HG02884 (cell line): ENCODE data around the gene ENDOV.
A peak's percentile ranks its signal among the peaks of the same experiment; 100 is the strongest.

Source experiments
- ATAC-seq: cut with Tn5 transposase; IDR thresholded peaks from one replicate; pipeline ENCODE4 v1.9.1; 2021; ENCODE audit warnings: mild to moderate bottlenecking, moderate library complexity; ENCODE audit not compliant: unreplicated experiment

The ENDOV gene

DNA sequence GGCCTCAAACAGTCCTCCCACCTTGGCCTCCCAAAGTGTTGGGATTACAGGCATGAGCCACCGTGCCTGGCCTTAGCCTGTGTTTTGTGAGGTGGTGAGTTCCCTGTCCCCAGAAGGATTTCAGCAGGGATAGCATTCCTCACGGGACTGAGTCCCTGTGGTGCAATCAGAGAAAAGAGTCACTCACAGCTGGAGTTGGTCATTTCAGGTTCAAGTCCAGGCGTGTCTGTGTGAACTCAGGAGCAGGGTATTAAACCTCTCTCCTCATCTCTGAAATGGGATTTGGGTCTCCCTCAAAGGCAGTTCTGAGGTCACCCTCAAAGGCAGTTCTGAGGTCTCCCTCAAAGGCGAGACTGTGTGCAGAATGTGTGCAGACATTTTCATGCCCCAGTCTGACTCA lies 32.8 kb downstream of the ENDOV start:
- ATAC-seq: no peak

DNA sequence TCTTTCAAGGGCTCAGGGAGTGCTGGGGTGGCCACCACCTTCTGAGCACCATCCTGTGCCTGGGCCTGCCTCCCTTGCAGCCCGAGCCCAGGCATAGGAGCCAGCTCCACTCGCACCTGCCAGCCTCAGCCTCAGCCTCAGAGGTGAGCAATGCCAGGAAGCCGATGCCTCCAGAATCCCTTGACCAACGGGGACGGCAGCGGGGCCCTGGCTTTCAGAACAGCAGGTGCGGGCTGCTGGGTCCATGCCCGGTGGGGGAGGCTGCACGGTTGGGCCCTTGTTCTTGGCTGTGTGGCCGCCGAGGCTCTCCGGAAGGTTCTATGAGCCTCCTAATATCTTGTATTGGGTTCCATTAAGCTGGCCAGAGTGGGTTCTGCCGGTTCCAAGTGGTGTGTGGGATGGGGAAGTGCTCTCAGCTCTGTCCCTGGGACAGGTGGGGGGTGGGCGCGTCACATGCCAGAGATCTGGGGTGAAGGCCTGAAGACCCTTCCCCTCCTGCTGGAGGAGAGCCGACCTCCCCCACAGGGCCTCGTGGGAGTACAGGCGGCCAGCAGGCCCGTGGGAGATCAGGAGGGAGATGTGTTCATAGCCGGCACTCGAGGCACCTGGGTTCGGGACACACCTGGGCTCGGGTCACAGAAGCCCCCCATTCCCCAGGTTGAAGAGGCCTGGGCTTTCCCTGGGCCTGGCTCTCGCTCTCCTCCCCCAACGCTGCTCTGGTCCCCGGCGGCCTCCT lies 34.4 kb downstream of the ENDOV start:
- ATAC-seq: no peak

DNA sequence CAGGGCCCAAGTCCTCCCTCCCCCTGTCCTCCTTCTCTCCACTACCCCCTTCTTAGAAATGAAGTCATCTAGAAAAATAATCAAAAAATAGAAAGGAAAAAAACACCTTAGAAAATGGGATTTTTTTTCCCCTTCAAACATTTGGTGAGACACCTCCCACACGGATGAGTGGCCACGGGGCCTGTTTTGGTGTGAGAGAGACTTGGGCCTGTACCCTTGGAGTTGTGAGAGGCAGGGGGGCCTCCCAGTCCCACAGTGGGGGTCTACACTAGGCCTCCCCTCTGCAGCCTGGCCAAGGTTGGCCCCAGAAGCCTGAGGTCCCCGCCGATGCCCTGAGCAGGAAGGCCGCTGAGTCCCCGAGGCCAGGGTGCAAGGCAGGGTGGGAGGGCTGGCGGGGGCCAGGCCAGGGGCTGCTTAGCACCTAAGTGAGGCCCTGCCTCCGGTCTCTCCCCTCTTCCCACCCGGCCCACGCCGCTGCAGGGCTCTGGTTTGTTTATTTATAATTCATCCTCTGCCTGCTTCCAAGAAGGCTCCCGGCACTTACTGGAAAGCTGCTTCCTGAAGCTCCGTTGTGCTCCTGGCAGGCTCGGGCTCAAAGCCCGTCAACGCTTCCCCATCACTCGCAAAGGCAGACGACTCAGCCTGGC lies 35.1 kb downstream of the ENDOV start:
- no peak for ATAC-seq

DNA sequence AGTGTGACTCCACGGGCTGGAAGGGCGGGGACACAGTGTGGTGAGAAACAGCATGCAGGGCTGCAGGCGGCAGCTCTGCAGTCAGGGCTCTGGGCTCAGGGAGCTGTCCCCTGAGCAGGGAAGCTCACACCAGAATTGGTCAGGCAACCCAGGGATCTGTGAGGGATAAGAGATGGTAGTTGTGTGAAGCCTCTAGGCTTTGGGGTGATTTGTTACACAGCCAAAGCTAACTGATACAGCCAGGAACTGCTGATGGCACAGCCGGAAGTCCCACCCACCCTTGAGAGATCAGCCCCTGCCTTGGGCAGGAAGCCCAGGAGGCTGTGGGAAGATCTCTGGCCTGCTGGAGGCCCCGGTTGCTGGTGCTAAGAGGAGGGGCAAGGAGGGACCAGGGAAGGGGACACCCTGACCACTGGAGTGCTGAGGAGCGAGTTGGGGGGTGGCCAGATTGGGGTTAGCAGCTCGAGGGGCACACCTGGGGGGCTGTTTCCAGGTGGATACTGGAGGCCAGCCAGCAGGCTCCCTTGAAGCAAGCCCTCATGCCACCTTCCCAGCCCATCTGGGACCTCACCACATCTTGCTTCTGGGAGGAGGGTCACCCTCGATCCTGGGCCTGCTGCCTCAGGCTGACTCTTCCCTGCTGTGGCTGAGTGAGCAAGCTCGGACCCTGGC lies 36.3 kb downstream of the ENDOV start:
- no peak for ATAC-seq

DNA sequence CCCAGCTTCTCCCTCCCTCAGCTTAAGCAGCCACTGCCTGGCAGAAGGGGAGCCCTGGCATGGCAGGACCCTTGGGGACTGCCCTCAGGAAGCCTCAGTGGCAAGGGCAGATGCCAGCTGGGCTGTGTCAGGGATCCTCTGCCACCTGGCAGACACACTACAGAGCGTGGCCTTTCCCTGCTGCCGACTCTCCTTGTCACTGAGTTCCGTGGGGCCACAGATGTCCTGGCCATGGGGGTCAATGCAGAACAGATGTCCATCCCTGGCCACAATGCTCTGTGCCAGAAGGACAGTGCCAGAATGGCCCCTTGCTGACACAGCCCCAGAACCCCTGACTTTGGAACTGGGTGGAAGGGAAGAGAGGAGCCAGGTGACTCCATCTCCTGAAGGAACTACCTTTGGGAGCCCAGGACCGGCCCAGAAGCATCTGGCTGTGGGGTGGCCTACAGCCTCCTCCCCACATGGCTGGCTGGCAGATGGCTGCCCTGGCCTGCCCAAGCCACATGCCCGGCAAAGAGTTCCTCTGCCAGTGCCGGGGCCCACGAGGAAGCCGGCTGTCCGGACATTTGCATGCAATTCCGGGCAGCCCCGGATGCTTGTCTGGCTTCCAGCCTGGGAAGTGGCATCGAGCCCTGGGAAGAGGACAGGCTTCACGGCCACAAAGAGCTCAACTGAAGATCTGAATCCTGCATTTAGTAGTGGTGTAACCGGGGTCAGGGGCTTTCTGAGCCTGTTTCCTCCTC lies 37.4 kb downstream of the ENDOV start:
- no peak for ATAC-seq

DNA sequence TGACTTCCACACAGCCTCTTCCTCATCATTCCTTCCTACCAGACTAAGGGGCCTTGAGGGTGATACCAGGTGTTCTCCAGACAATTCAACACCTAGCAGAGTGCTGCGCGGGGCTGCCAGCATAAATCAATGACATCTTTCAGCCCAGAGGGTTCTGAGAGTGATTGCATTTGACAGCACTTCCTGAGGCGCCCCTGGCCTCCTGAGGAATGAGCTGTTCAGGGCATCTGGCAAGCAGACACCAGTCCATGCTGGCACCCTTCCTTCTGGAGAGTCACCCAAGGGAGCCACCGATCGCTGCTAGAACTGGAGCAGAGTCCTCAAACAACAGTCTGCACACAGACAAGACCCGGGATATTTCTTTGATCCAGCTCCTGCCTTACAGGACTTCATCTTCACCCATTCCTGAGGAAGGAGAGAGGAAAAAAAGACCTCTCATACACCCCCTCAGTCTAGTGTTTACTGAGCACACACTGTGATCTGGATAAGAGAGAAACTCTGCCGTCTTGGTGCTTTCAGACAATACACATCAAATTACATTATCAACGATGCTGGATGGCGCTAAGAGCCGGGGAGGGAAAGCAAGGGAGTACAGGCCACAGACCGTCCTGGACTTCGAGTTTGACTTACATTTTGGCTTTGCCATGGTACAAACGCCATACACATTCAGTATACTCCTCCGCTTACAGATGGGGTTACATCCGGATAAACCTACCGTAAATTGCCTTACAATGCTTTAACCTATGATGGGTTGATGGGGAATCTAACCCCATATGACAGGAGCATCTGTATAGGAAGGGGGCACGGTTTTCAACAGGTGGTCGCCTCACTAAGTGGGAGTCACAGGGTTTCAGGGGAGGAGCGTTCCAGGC lies 38.4 kb downstream of the ENDOV start:
- ATAC-seq: no peak

DNA sequence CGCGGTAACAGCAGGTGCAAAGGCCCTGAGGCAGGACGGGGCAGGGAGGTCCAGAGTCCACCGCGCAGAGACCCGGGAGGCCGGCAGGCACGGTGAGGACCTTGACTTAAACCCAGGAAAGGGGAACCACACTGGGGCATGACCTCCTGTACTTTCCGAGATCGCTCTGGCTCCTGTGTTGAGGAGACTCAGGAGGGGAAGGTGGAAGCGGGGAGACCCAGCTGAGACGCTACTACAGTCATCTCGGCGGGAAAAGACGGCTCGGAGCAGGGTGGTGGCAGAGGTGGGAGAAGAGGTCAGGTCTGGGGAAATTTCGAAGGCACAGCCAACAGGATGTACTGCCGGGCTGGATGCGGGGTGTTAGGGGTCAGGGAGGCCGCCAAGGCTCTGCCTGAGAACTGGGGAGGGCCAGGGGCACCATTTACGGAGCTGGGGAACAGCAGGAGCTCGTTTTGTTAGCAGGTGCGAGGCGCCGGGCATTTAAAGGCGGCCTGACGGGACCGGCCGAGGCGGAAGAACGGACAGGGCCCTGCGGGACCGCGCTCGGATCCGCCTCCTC lies 39.1 kb downstream of the ENDOV start:
- ATAC-seq: no peak

DNA sequence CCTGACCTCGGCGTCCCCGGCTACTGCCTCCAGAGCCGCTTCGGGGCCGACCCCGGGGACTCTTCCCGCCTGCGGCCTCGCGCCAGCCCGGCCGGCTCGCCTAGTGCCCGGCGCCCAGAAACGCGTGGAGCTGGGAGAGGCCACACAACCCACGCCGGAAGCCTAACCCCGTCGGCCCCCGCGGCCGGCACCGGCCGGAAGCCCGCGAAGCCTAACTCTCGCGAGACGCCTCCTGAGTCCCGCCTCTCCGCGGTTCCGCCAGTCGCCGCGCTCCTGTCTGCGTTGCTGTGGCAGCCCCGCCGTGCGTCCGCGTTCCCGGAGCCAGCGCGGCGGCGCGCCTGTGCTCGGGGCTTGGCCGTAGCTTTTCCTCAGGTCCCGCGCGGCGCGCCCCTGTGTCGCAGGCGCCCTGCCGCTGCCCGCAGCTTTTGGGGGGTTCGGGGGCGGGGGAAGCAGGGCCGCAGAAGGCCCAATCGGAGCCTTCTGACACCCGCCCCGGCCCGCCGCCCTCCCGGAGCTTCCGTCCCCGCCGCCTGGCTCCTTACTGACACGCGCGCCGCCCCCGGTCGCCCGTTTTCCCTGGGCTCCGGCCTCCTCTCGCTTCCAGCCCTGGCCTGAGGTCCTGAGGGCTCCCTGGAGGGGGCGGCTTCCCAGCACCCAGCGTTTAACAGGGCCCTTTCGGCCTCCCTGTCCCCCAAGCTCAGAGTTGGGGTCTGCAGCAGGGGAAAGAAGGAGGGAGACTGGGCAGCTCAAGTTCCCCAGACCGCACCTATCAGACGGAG lies 39.8 kb downstream of the ENDOV start:
- ATAC-seq: peak; percentile 81

DNA sequence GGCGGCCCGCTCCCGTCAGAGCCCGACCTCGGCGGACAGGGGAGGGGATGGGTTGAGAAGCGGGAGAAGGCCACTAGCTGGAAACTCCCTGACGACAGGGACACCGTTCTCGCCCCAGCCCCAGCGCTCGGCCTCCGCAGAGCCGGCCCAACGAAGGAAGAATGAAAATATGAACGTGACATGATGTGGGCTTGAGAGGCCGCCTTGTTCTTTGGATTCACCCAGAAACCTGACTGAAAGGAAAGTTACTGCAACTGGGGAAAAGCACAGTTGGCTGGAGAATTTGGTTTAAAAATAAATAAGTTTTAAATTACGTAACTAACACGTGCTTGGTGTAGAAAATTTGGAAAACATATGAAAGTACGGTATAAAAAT lies 40.4 kb downstream of the ENDOV start:
- ATAC-seq: no peak

DNA sequence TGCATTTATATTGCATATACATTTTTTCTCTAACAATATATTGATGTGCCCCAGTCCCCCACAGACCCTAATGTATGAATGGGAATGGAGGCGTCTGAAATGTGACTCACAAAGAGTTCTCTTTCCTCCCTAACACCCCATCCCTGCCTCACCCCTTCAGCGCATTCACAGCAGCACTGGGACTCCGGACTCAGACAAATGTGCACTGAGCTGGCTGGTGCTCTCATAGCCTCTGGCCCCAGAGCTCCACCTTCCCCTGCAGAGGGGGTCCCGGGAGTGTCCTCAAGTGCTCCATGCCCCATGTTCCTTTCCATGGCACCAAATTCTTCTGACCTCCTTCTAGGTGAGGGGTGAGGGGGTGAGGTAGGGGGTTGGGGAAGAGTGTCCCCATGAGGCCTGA lies 40.8 kb downstream of the ENDOV start:
- ATAC-seq: no peak

DNA sequence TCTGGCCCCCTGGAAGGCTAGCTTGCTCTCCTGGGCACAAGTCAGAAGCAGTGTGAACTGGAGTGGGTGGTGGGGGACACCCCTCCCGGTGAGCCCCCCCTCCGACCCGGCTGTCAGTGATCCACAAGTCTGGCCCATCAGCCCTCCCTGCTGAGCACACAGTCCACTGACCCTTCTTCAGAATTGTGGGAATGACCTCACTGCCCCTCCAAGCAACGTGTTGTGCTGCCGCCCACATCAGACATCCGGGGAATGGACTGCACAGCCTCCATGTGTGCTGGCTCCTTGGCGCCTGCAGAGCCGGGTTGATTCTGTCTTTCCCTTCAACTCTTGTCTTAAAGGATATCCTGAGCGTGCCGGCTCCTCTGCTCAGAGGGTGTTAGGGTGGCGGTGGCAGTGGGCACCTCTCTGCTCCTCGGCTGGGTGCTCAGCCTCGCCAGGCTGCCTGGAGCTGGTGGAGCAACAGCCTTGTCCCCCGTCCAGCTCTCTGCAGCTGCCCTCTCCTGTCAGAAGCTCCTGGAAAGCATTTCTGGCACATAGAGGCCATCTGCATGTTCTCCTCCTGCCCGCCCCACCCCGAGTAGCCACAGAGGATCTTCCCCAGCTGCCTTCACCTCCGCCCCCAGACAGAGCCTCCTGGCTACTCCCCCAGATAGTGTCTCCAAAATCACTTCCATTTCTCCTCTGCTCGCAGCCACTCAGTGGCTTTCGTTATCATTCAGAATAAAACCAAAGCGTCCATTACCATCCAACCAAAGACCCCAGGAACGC lies 41.7 kb downstream of the ENDOV start:
- ATAC-seq: no peak

DNA sequence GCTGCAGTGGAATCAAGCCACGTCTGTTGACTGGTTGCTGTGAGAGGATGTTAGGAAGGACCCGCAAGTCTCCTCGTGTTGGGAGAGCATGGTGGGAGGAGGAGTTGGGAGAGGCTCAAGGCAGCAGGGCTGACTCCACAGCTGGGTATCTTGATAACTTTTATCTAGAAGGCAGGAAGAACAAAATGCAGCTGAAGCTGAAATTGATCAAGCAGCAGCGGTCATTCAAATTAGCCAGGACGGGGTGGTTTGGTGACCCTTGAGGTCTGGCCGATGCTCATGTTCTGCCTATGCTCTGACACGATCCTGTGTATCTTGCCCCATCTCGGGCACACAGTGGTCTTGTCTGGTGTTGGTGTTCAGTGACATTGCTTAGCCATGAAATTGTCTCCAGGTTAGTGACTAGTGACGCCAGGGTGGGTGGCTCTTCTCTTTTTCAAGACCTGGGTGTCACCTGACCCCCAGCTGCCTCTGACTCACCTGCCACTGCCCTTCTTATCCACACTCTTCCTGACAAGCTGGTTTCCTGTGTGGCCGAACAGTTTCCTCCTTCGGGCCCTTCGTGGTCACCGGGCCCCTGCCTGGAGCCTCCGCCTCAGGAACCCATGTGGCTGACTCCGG lies 42.4 kb downstream of the ENDOV start:
- ATAC-seq: no peak

DNA sequence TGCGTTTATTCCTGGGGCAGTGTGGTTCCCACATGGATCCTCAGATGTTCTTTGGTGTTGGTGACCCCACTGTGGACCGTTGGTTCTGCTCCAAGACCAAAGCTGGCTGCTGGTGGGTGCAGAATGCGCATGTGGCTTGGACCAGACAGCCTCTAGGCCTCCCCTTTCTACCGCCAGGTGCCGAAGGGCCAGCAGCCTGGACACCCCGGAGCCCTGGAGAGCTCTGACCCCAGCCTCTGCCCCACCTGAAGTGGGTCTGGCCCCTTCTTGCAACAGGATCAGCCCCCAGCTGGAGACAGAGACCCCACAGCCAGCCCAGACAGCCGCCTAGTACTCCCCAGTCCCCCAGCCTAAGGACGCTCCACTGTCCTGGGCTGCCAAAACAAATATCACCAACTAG lies 43.0 kb downstream of the ENDOV start:
- no peak for ATAC-seq

DNA sequence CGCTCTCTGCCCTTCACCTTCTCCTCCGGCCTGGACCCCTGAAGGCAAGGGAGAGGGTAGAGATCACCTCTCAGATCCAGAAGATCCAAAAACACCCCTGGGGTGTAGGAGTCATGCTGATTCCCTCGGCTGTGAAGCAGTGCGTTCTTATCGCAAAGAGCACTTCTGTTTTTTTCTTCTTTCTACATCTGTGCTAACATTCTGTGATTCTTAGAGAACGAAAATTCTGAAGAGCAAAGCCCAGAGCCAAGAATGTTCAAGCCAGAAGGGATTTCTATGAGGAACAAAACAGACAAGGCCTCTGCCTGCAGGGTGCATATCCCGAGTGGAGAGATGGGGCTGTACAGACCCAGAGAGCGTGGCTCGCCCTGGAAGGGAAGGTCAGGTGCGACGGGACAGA lies 44.3 kb downstream of the ENDOV start:
- no peak for ATAC-seq

DNA sequence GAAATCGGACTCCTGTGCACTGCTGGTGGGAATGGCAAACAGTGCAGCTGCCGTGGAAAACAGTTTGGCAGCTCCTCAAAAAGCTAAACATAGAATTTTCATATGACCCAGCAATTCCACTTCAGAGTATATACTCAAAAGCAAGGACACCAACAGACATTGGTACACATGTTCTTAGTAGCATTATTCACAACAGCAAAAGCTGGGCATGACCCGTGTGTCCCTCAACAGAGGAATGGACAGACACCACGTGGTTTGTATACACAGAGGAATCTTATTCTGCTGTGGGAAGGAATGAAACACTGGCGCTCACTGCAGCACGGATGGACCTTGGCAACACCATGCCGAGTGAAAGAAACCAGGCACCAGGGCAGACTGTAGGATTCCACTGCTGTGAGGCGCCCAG lies 45.5 kb downstream of the ENDOV start:
- ATAC-seq: no peak

DNA sequence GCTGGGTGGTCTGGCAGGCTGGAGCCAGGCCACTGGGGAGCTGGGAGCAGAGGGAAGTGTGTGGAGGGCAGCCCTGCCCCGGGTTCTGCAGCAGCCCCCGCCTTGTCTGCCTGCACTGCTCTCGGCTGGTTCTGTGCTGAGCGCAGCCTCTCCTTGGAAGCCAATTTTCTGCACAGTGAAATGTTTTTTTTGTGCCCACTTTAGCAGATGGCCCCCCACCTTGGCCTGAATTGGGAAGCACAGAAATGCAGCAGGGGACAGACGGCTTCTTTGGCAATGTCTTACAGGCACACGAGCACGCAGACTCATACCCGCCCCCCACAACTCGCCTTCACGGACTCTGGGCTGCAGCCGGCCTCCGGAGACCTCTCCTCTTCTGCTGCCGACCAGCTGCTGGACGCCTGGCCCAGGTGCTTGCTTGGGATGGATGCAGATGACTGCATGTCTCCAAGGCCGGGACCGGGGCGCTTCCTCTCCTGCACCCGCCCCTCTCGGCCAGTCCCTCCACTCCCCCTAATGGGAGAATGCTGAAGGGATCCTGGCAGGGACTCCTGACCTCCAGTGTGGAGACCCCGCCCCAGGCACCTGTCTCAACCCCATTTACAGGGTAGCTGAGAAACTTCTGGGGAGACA lies 46.7 kb downstream of the ENDOV start:
- ATAC-seq: no peak

DNA sequence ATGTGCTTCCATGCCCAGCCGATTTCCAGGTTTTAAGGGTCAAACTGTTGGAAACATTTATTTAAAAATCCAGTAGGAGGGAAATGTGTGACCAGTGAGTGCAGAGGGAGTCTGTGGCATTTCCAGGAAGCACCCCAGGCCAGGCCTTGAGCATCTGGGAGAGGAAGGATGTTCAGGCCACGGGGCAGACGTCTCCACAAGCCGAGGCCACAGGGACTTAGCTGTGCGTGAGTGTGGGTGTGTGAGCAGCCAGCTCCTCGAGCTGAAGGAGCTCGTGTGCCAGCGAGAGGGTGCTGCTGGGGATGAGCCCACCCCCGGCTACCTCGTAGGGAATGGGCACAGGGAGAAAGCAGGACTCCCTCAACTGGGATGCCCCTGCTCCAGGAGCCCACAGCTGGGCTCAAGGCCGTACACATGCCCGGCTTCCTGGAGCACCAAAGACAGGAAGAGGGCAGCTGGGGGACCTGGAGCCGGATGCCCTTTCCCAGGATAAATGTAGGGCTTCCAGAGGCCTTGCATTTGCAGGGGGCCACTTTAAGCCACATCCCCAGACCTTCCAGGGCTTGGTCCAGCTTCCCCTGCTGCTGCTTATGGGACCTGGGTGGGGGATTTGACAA lies 48.9 kb downstream of the ENDOV start:
- no peak for ATAC-seq
